GM12873 (cell line): ENCODE measurements around the gene TMEM63C.

Experiments
- TF ChIP-seq, protein P1 (sequence below): IDR thresholded peaks from 2 replicates; pipeline ENCODE4 v1.5.1; 2012; ENCODE audit warnings: low read depth, mild to moderate bottlenecking, moderate library complexity, low read length, control low read depth; ENCODE audit not compliant: insufficient read depth; ENCODE audit errors: missing control alignments

The TMEM63C gene

DNA sequence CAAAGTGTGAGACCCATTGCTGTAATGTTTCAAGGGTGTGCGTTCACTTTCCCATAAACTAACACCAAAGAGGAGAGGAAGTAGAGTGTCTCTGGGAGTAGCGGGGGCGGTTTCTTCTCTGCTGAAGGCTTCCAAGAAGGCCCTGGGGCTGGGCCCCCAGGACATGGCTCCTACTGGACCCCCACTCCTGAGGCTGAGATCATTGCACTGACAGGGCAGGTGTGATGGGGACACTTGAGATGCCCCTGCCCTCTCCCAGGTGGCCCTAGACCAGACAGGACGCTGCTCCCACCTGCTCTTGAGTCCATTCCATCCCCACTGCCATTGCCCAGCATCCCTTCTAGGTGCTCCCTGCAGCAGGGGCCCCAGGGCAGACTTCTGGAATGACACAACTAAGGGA, 20.1 kb downstream of the TMEM63C start:
- TF ChIP-seq, protein P1, sequence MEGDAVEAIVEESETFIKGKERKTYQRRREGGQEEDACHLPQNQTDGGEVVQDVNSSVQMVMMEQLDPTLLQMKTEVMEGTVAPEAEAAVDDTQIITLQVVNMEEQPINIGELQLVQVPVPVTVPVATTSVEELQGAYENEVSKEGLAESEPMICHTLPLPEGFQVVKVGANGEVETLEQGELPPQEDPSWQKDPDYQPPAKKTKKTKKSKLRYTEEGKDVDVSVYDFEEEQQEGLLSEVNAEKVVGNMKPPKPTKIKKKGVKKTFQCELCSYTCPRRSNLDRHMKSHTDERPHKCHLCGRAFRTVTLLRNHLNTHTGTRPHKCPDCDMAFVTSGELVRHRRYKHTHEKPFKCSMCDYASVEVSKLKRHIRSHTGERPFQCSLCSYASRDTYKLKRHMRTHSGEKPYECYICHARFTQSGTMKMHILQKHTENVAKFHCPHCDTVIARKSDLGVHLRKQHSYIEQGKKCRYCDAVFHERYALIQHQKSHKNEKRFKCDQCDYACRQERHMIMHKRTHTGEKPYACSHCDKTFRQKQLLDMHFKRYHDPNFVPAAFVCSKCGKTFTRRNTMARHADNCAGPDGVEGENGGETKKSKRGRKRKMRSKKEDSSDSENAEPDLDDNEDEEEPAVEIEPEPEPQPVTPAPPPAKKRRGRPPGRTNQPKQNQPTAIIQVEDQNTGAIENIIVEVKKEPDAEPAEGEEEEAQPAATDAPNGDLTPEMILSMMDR, result no peak

DNA sequence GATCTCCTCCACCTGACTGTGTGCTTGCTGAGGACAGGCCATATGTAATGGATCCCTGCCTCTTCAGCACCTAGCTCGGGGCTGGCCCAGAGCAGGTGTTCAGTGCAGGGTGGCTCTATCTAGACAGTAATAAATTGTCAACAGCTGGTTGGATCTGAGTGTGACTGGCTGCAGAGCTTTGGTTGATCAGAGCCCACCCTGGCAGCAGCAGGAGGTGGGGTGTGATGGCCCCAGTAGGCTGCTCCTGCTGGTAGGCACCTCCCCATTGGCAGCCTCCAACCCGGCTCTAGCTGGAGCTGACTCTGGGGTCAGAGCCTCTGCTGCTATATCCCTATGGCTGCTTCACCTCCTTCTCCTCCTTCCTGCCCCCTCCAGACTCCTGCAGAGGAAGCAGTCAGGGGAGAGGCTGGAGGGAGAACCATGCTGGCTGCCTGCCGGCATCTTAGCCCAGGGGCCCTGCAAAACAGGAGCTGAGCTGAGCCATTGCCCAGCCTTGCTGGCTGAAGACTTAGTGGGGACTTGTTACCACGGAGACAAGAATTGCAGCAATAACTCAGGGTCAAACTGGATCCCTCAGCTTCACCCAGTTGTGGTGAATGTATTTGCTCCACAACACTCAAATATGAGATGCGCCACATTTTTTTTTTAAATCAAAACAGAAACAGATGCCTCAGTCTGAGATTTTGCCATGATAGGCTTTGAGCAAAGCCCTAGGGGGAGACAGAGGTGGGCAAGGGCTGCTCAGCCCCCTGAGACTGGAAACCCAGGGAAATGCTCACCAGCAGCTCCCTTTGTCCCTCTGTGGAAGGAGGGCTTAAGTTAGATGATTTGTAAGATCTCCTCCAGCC, 22.2 kb downstream of the TMEM63C start:
- TF ChIP-seq, protein P1, result no peak

DNA sequence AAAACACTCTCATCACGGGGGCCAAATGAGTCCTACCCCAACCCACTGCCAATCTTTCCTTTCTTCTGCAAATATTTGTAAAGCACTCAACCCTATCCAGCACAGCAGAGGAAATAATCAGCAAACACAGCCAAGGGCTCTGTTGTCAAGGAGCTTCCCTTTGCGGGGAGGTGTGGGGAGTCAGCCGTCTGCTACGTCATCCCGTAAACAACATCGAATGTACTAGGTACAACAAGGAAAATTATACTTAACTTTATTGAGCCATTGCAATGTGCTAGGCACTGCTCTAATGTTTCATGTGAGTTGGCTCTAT, 22.8 kb downstream of the TMEM63C start:
- TF ChIP-seq, protein P1, result no peak

DNA sequence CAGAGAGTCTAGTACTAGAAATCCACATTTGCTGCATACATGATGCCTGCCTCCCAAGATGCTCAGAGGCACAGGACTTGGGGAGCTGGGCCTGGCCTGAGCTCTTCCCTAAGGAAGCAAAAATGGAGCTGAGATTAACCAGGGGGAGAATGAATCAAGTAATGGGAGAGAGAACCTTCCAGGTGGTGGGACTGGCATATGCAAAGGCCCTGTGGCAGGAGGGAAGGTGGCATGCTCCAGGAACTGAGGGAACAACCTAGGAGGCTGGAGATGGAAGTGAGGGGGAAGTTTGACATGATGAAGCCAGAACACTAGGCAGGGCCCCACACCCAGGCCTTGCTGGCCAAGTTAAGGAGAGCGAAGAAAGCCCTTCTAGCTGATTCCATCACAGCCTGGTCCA, 23.3 kb downstream of the TMEM63C start:
- TF ChIP-seq, protein P1, result no peak

DNA sequence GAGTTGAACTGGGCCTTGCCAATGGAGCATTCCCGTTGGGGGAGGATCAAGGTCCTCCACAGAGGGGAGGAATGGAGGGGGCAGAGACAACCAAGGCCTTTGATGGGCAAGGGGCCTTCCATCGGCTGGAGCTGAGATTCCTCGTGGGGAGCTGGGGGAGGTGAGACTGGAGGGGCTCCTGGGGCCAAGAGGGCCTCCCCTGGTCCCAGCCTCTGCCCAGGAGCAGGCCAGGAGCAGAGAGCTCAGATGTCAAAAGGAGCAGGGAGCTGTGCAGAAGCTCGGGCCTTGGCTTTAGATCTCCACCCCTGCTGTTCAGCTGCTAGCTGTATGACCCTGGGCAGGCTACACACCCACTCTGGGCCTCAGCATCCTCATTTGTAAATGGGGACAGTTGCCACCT, 24.0 kb downstream of the TMEM63C start:
- TF ChIP-seq, protein P1, result no peak

DNA sequence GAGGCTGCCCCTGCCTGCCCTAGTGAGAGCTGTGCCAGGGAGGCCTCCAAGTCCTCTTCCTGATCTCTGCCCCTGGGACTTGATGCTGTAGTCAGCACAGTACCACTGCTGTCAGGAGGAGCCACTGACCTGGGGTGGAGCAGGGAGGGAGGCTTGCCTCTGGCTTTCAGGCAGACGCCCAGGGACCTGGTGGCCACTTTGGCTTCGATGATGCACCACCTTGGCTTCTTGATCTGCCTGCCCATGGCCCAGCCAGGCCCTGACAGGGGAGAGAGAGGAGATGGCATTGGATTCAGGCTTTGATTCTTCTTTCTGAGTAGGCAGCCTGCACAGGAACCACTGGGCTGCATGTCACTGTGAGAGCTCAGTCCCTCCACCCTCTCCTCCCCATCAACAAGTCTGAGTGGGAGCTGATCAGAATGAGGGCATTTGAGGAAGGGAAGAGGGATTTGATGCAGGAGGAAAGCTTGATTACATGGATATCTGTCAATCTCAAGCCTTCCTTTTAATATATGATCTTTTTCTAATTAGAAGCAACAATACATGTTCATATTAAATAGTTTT, 24.7 kb downstream of the TMEM63C start:
- TF ChIP-seq, protein P1, result no peak

DNA sequence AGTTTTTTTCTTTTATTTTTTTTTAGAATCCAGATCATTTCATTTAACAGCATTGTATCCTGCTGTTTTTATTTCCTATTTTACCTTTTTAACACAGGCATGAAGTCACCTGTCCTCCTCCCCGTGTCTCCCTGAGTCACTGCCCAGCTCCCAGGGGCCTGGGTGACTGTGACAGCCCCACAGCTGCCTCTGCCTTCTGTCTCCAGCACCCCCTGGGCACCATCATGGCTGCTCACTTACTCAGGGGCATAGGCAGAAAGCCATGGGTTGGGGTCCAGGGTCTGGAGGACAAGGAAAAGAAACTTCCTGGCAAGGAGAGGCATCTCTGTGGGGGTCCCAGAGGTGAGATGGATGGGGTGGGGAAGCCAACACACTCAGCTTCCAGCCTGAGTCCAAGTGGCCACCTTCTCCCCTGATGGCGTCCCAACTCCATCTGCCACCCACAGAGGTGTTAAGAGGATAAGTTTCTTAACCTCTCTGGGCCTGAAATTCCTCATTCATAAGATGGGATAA, 25.3 kb downstream of the TMEM63C start:
- TF ChIP-seq, protein P1, result no peak
